Coronary artery (tissue), 2 donors: ENCODE measurements around the gene NFE2L3.
A peak's percentile ranks its signal among the peaks of the same experiment; 100 is the strongest.

Experiments
- DNase-seq: peaks from one replicate; pipeline ENCODE4 v3.0.0-alpha.2; 2017; ENCODE audit warnings: low spot score
- H3K27ac ChIP-seq, 2 donors: fragments of 200-600 bp; sonication (generic); one replicate each; pipeline ENCODE4 v1.5.1; 2016 to 2019
- H3K4me3 ChIP-seq: fragments of 200-600 bp; sonication (generic); 2 replicates; pipeline ENCODE4 v1.5.1; 2016; ENCODE audit warnings: mild to moderate bottlenecking, moderate library complexity
- TF ChIP-seq, protein P1 (sequence below): fragments of 200-600 bp; sonication (generic); IDR thresholded peaks from one replicate; pipeline ENCODE4 v1.5.1; 2019; ENCODE audit warnings: antibody characterized with exemption

NFE2L3 gene

DNA sequence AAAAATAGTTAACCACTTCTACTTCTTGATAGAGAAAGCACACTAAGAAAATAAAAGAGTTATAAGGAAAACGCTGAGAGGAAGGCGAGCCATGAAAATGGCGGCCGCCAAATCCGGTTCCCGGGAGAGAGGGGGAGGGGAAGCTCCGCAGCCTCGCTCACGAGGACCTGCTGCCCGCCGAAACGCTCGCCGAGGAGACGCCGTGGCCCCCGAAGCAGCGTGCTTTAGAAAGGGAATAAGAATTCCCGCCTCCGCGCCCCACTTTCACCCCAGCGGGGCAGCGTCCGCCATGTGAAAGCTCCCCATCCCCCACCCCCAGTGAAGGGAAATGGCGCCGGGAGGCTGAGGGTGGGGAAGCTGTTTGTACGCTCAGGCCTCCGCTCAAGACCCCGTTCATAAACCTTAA, 48.0 kb downstream of the NFE2L3 start:
- TF ChIP-seq, protein P1, sequence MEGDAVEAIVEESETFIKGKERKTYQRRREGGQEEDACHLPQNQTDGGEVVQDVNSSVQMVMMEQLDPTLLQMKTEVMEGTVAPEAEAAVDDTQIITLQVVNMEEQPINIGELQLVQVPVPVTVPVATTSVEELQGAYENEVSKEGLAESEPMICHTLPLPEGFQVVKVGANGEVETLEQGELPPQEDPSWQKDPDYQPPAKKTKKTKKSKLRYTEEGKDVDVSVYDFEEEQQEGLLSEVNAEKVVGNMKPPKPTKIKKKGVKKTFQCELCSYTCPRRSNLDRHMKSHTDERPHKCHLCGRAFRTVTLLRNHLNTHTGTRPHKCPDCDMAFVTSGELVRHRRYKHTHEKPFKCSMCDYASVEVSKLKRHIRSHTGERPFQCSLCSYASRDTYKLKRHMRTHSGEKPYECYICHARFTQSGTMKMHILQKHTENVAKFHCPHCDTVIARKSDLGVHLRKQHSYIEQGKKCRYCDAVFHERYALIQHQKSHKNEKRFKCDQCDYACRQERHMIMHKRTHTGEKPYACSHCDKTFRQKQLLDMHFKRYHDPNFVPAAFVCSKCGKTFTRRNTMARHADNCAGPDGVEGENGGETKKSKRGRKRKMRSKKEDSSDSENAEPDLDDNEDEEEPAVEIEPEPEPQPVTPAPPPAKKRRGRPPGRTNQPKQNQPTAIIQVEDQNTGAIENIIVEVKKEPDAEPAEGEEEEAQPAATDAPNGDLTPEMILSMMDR, result no peak
- H3K27ac ChIP-seq, result peak overlapping the region; percentile 98 to 100
- DNase-seq, result peak; percentile 86
- H3K4me3 ChIP-seq, result peak overlapping the region; percentile 89

DNA sequence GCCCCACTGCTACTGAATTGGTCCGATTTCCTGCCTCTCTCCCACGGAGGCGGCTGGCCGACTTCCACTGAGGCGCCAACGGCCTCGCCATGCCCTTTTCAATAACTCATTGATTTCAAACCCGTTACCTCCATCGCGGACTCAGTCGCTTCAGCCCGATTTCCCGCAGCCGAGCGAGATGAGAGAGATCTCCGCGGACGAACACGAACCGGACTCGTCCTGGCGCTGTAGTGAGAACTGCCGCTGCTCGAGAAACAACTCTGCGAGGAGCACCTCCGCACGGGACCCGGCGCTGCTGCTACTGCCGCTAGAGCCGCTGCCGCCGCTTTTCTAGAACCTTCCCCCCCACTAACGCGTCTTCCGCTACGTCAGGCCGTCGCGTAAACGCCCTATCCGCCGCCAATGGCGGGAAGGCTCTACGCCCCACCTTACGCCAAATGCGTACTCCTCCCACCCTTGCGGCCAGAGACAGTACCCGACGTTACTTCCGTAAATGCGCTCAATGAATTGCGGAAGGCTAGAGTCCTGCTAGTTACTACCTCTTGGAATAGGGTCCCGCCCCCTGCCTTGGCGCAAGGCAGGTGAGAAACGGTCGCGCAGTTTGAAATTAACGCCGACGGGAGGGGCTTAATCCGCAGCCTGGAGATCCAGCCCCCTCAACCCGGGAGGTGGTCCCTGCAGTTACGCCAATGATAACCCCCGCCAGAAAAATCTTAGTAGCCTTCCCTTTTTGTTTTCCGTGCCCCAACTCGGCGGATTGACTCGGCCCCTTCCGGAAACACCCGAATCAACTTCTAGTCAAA, 48.6 kb downstream of the NFE2L3 start, which contains the start of gene HNRNPA2B1:
TSS of gene HNRNPA2B1 (minus strand) at position 303 of the 803 bp plus-strand sequence. CDS start at position 134, 169 bp downstream.
- DNase-seq, result peak; percentile 98
- TF ChIP-seq, protein P1, result no peak
- peak within 1 kb of the TSS; percentile 98 to 100 for H3K27ac ChIP-seq

DNA sequence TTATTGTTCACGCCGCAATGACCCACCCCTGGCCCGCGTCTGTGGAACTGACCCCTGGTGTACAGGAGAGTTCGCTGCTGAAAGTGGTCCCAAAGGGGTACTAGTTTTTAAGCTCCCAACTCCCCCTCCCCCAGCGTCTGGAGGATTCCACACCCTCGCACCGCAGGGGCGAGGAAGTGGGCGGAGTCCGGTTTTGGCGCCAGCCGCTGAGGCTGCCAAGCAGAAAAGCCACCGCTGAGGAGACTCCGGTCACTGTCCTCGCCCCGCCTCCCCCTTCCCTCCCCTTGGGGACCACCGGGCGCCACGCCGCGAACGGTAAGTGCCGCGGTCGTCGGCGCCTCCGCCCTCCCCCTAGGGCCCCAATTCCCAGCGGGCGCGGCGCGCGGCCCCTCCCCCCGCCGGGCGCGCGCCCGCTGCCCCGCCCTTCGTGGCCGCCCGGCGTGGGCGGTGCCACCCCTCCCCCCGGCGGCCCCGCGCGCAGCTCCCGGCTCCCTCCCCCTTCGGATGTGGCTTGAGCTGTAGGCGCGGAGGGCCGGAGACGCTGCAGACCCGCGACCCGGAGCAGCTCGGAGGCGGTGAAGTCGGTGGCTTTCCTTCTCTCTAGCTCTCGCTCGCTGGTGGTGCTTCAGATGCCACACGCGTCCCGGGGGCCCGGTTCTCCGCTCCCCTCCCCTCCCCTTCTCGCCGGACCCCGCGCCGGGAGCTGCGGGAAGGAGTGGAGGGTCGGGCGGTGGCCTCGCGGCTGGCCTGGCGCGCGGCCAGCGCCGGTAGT, 49.4 kb downstream of the NFE2L3 start, which contains the start of gene CBX3:
TSS of gene CBX3 (plus strand) at position 499 of the 772 bp plus-strand sequence. CDS start 1,254 bp downstream, outside the sequence.
- peak; percentile 93 for DNase-seq
- Histone ChIP-seq H3K4me3 (peak within 1 kb of the TSS; percentile 89), H3K27ac (peak within 1 kb of the TSS; percentile 98 to 100)
- TF ChIP-seq, protein P1, result no peak

More for the DNA sequence above, 48.6 kb downstream of the NFE2L3 start, which contains the start of gene HNRNPA2B1:
- H3K4me3 ChIP-seq, result peak within 1 kb of the TSS; percentile 89

DNA sequence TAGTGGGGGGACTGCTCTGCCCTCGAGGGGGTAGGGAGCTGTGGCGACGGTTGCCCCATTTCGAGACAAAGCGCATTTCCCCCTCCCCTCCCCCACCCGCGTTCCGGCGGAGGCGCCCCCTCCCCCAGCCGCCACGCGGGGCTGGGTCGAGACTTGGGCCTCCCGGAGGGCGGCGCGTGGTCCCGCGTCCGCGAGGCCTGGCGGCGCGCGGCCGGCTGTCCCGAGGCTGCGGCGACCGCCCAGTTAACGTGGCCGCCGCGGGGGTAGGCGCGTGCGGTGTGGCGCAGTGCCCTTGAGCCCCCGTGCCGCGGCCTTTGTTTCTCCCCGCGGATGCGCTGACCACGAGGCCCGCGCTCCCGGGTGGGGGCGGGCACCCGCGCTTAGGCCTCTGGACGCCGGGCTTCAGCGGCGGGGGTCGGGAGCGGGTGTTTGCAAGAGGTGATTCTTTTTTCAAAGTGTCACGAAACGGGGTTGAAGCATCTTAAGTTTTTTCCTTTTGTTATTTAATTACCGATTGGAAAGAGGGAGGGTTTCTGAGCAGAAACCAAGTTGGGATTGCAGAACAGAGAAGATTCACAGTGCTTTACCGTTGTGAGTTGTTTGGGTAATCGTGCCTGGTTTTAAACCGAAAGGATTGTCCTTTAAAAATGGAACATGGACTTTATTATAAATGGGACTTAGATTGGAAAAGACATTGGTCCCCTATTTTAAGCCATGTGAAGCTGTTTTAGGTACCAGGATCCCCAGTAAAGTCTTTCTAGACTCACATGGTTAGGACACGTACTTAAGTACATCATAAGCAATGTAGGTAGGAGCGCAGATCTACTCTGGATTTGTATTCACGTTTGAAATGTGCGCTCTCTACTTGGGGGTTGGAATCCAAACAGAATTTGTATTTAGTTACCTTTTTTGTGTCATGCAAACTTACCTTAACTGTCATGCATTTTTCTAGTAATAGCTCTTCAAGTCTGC, 50.3 kb downstream of the NFE2L3 start:
- Histone ChIP-seq H3K27ac (peak overlapping the region; percentile 98 to 100), H3K4me3 (peak overlapping the region; percentile 89)
- DNase-seq, result peak; percentile 79
- TF ChIP-seq, protein P1, result no peak

DNA sequence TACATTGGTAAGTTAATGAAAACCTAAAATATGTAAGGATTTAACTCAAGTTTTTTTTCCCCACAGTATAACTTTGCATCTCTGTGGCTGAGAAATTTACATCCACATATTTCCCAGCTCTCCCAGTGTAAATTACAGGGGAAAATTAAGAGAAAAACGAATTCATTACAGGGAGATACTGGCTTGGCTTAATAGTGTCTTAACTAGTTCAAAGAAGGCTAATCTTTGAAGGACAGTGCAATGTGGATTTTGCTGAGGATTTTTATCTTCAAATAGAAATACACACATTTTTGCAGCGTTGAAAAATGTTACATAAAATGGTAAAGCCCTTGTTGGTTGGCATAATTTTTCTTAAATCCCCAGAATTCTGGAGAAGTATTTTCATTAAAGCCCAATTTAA, 51.0 kb downstream of the NFE2L3 start:
- TF ChIP-seq, protein P1, result no peak
- DNase-seq, result no peak
- peak overlapping the region; percentile 10 to 100 for H3K27ac ChIP-seq

DNA sequence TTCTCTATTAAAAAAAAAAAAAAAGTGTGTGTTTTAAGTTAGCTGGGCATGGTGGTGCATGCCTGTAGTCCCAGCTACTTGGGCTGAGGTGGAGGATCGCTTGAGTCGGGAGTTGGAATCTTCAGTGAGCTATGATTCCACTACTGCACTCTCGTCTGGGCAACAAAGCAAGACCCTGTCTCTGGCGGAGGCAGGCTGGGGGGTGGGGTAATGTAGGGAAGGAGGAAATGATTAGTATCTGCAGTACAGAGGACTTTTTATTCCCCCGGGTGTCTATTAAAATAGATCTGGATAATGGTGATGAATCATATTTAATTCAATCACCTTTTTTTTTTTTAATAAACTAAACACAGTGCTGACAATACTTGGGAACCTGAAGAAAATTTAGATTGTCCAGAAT, 56.0 kb downstream of the NFE2L3 start:
- TF ChIP-seq, protein P1, result no peak
- no peak overlapping the region for H3K27ac ChIP-seq
- H3K4me3 ChIP-seq, result no peak overlapping the region
- DNase-seq, result no peak

More for the DNA sequence above, 51.0 kb downstream of the NFE2L3 start:
- H3K4me3 ChIP-seq, result peak overlapping the region; percentile 89
